GM18499 (cell line): ENCODE data around the gene FOXJ2.
A peak's percentile ranks its signal among the peaks of the same experiment; 100 is the strongest.
"Not testable (repeated sequence)": the region's sequence is repeated elsewhere in the genome, so short reads cannot be mapped to it uniquely, and the experiment has no call there.

ENCODE experiments used
- ATAC-seq: cut with Tn5 transposase; IDR thresholded peaks from one replicate; pipeline ENCODE4 v1.9.1; 2021; ENCODE audit warnings: moderate number of reproducible peaks; ENCODE audit not compliant: insufficient read depth, unreplicated experiment

The FOXJ2 gene

GRCh38 chr12:8058506-8058905 is 26.0 kb downstream of the FOXJ2 start:
- no peak for ATAC-seq

DNA sequence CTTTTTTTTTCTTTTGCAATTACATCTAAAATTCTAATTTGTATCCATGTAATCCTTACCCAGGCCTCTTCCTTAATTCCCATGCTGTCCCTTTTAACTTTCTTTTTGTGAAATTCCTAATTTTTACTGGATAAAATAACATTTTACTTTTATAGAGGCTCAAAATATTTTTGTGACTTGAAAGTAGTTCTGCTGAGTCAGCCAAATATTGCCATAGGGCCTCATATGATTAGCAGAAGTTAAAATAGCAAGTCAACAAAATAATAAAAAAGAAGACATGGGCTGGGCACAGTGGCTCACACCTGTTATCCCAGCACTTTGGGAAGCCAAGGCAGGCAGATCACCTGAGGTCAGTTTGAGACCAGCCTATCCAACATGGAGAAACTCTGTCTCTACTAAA is 31.6 kb downstream of the FOXJ2 start:
- ATAC-seq: no peak

GRCh38 chr12:8065991-8066594 is 33.6 kb downstream of the FOXJ2 start, which contains the start of gene C3AR1:
C3AR1 (minus strand) TSS chr12:8066359; CDS start chr12:8060185, 6,174 bp downstream.
- ATAC-seq: peak; percentile 88

- no peak for ATAC-seq
Observed at GRCh38 chr12:8069582-8069981, 37.1 kb downstream of the FOXJ2 start.

DNA sequence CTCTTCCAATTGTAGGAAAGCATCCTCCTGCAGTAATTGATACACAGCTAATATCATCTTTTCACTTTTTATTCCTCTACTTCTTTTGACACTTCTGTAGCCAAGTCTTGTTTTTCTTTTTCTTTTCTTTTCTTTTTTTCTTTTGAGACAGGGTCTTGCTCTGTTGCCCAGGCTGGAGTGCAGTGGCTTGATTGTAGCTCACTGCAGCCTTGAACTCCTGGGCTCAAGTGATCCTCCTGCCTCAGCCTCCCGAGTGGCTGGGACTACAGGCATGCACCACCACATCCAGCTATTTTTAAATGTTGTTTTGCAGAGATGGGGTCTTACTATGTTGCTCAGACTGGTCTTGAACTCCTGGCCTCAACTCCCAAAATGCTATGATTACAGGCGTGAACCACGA is 39.3 kb downstream of the FOXJ2 start:
- not testable (repeated sequence) for ATAC-seq

- ATAC-seq: no peak
Observed at GRCh38 chr12:8075935-8076334, 43.4 kb downstream of the FOXJ2 start.

DNA sequence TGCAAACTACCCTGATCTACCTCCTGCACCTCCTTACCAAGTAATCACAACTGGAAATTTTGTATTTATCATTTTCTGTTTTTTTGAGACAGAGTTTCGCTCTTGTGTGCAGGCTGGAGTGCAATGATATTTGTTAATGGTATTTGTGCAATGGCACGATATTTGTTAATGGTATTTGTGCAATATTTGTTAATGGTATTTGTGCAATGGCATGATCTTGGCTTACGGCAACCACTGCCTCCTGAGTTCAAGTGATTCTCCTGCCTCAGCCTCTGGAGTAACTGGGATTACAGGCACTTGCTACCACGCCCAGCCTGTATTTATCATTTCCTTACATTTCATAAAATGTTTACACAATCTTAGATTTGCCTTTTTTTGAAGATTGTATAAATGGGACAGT is 43.9 kb downstream of the FOXJ2 start:
- ATAC-seq: no peak

DNA sequence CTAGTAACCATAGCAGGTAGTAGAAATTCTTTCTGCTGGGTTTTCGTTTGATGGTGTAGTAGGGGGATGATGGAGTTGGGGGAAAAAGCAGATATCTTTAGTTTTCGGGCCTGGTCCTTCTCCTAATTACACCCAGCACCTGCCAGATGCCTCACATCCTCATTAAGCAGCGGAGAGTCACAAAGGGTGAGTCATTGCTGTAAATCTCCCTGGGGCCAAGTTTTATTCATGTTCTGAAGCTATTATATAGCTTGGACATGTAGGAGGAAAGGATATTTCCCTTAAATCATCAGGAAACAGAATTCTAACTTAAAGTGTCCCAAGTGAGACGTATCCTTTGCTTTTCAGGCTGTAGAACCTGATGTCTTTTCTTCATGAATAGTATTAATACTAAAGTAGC is 44.7 kb downstream of the FOXJ2 start:
- ATAC-seq: no peak

- ATAC-seq: no peak
Observed at GRCh38 chr12:8078398-8078797, 45.9 kb downstream of the FOXJ2 start.

DNA sequence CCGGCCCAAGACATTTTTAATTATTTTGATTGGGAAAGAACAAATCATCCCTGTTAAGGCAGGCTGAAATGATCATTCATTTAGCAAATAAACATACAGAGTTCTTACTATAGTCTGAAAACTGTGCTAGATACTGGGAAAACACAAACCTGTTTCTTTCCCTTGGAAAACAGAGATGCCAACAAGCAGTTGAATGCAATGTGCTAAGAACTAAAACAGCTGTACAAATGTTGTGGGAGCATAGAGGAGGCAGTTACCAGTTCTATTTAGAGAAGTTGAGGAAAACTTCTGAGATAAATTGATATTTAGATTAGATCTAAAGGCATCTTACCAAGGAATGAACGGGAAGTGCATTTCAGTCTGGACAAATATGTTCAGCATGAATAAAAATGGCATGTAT is 46.4 kb downstream of the FOXJ2 start:
- no peak for ATAC-seq

DNA sequence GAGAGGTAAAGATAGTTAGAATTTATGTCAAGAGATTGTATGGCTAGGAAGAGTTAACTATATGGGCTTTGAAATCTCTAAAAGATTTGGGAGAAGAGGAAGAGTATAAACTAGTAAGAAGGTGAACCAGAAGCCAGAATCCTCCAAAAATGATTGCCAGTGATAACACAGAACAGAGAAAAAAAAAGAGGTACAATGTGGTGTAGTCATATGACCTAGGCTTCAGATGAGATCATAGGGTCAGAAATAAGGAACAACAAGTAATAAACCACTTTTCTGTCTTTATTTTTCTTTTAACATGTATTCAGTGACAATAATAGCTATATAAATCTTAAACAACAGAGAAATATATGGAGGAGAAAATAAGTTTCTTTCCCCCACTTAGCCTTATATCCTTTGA is 47.6 kb downstream of the FOXJ2 start:
- no peak for ATAC-seq

GRCh38 chr12:8081251-8081920 is 48.9 kb downstream of the FOXJ2 start:
- ATAC-seq: no peak

- ATAC-seq: no peak
Observed at GRCh38 chr12:8082808-8083100, 50.2 kb downstream of the FOXJ2 start.

- not testable (repeated sequence) for ATAC-seq
Observed at GRCh38 chr12:8084351-8084750, 51.8 kb downstream of the FOXJ2 start.

DNA sequence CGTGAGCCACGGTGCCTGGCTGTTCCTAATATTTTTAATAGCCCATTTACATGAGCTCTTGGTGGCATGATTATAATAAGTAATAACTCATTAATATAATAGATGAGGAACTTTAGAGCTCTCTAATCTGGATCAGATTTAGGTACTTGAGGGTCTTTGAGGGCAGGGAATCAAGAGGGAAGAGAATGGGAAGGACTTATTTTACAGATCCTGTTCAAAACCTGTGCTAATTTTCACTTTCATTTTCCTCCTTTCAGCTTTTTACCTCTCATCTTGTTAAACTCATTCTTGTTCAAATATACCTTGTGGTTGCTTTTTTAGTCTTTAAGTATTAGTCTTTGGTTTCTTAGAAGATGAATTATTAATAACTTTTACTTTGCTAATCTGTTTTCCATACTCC is 55.1 kb downstream of the FOXJ2 start:
- no peak for ATAC-seq

DNA sequence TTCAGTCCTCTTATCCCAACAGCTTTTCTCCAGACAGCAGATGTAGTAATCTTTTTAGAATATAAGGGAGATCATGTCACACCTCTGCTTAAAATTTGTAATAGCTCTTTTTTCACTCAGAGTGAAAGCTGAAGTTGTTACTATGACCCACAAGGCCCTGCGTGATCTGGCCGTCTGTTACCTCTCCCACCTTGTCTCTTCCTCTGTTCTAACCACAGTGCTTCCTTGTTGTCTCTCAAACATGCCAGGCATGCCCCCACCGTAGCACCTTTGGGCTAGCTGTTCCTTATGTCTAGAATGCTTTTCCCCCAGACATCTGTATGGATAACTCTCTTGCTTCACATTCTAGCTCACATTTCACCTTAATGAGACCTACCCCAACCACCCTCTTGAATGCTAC is 56.1 kb downstream of the FOXJ2 start:
- ATAC-seq: peak; percentile 42

DNA sequence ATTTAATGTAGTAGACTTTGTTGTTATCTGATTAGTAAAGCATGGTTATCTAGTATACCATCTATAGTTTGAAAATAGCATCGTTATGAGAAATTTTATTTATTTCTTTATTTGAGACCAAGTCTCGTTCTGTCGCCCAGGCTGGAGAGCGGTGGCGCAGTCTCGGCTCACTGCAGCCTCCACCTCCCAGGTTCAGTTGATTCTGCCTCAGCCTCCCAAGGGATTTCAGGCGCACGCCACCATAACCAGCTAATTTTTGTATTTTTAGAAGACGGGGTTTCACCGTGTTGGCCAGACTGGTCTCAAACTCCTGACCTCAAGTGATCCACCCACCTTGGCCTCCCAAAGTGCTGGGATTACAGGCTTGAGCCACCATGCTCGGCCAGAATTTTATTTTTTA is 56.8 kb downstream of the FOXJ2 start:
- not testable (repeated sequence) for ATAC-seq

DNA sequence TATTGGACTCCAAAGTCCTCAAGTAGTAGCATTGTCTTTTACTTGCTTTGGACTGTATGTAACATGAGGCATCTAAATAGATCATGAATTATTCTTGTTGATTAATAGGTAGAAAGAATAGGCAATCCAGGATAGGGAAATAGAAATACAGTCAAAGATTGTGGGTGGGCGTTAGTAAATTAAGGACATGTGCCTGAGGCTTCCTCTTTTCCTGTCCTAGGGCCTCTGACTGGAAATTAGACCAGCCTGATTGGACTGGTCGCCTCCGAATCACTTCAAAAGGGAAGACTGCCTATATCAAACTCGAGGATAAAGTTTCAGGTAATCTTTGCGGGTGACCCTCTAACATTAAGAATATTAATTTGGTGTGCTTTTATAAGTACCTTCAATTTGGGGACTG is 57.2 kb downstream of the FOXJ2 start:
- no peak for ATAC-seq

DNA sequence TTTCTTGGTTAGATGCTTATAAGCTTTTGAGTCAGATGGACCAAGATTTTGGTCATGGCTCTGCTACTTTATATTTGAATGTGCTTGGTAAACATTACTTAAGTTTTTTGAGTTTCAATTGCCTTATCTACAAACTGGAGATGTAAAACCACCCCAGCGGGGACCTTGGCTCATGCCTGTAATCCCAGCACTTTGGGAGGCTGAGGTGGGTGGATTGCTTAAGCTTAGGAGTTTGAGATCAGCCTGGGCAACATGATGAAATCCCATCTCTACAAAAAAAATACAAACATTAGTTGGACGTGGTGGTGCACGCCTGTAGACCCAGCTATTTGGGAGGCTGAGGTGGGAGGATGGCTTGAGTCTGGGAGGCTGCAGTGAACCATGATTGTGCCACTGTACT is 60.8 kb downstream of the FOXJ2 start:
- ATAC-seq: no peak

GRCh38 chr12:8096281-8096915 is 63.9 kb downstream of the FOXJ2 start:
- no peak for ATAC-seq

GRCh38 chr12:8099235-8099634 is 66.7 kb downstream of the FOXJ2 start:
- ATAC-seq: no peak
